NCI-H774 (cell line): ENCODE data around the gene HCRTR2.
"Not testable (repeated sequence)": the region's sequence is repeated elsewhere in the genome, so short reads cannot be mapped to it uniquely, and the experiment has no call there.

ENCODE experiments used
- DNase-seq: peaks from one replicate; lab custom pipeline; 2025; lab: John Stamatoyannopoulos, UW

HCRTR2 gene

GRCh38 chr6:55220961-55221360 lies 46.6 kb downstream of the HCRTR2 start:
- no peak for DNase-seq

DNA sequence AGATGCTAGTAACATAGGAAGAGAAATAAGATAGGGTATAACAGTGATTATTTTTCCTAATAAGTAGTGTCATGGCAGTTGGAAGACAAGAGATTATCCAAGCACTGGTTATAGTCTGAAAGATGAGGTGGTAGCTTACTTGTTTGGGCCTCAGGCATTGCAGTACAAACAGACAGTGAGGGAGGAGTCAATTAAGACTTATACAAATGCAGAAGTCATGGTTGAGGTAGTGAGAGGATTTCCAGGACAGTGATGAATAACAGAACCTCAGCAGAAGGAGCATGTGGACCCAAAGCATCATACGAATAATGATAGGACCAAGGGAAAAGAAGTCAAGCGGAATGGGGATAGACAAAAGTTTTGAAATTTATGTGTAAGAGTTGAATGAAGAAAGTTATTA lies 53.5 kb downstream of the HCRTR2 start:
- DNase-seq: no peak

DNA sequence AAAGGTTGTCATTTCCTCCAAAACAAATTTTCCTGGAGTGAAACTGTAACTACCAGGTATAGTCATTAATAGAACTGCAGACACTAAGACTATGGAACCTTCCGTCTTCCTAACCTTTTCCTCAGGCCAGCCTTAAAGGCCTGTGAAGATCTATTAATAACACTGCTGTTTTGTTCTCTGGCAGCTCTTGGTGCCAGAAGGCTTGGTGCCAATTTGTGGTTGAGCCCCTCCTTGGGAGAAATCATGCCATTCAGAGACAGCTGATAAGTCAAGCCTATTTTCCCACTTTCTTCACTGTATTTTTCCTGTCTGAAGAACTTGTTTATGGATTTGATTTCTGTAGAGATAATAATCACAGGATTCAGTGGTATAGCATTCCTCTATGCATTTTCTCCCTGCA lies 64.8 kb downstream of the HCRTR2 start:
- DNase-seq: no peak

DNA sequence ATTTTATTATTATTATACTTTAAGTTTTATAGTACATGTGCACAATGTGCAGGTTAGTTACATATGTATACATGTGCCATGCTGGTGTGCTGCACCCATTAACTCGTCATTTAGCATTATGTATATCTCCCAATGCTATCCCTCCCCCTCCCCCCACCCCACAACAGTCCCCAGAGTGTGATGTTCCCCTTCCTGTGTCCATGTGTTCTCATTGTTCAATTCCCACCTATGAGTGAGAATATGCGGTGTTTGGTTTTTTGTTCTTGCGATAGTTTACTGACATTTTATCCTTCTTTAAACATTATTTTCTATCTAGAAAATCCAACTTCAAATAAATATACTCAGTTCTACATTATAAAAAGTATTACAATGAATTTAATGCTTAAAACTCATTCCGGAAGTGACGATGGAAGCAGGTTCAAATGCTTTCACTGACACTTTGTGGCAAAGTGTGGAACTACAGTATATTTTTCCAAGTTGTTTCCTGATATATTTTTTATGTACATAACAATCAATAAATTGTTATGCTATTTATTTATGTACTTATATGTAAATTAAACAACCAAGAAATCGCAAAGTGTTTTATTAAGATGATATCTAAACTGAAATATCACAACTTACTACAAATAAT lies 66.8 kb downstream of the HCRTR2 start:
- DNase-seq: not testable (repeated sequence)

GRCh38 chr6:55250400-55250799 lies 76.1 kb downstream of the HCRTR2 start:
- no peak for DNase-seq

DNA sequence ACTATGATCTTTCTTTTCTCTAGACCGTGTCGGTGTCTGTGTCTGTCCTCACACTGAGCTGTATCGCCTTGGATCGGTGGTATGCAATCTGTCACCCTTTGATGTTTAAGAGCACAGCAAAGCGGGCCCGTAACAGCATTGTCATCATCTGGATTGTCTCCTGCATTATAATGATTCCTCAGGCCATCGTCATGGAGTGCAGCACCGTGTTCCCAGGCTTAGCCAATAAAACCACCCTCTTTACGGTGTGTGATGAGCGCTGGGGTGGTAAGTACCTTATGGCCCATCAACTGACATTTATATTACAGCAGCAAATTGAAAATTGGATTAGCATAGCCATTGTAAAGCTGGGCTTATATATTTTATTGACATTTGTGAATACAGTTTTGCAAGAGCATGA lies 80.8 kb downstream of the HCRTR2 start:
- DNase-seq: no peak

DNA sequence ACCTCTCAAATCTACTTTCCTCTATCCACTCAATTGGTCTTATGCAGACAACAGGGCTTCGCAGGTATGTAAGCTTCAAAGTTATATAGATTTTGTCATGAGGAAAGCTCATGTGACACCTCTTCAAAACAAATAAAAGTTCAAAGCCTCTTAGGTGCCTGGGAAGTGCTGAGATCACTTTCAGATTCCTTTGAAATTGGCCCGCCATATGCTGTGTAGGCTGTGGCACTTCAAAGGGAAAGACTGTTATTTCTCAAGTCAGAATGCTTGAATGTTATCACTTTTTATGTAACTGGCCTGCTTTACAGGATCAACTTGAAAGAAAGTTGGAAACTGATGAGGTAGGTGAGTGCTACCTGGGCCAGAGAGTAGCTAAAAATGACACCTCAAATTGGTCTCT lies 85.9 kb downstream of the HCRTR2 start:
- DNase-seq: no peak

DNA sequence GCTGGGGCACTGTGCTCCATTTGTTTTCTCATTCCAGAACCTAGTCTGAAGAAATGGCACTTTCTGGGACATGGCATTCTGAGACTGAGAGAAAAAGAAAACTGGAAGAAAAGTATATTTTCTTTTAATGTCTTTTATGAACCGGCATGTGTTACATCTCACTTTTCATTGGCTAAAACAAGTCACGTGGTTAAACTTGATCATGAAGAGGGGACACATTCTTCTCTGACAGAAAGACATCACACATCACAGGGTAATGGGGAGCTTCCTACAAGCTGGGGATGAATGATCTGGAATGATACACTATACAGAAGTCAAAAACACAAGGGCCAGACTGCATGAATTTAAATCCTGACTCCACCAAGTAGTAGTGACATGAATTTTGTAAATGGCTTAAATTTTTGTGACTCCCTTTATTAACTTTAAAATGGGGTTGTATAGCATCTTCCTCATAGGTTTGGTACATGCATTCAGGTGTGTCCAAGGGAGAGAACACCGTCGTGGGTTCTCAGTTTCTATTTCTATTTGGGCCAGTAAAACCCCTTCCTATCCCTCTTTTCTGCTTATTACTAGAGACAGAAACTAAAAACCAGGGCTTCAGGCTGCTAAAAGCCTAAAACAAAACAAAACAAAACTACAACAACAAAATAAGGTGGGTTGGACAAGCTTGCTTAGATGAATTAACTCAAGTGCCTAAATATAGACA lies 91.2 kb downstream of the HCRTR2 start:
- no peak for DNase-seq

DNA sequence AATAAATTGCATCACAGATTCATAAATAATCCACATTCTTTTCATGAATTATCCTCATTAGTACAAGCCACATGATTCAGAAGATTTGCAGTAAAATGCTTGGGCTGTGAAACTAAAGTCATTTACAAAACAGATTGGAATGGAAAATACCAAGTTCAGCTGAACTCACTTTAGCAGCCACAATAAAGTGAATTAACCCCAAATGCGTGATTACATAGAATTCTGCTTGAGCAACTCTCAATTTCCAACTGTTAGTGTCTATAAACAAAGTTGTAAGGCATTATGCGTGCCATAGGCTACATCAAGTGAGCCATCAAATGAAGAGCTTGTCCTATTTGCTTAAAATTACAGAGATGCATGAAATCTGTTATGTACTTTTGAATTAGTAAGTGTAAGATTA lies 92.6 kb downstream of the HCRTR2 start:
- DNase-seq: no peak

GRCh38 chr6:55276745-55277530 lies 102.6 kb downstream of the HCRTR2 start:
- peak; percentile 48 for DNase-seq

DNA sequence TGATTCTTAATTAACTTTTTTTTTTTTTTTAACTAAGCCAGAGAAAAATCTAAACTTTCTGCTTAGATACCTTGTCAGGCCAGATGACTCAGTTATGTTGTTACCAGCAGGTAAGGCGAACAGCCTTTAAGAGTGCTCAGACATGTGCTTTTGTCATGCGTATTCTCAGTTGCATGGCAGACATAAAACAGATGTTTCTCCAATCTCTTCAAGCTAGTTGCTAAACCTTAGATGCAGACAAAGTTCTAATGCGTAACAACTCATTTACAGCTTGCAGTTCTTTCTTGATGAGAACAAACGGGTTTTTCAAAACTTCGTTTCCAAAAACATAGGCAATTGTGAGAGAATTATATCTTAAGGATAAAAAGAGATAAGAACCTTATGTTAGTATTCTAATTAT lies 103.3 kb downstream of the HCRTR2 start:
- DNase-seq: no peak

GRCh38 chr6:55281215-55281614 lies 106.9 kb downstream of the HCRTR2 start:
- no peak for DNase-seq

DNA sequence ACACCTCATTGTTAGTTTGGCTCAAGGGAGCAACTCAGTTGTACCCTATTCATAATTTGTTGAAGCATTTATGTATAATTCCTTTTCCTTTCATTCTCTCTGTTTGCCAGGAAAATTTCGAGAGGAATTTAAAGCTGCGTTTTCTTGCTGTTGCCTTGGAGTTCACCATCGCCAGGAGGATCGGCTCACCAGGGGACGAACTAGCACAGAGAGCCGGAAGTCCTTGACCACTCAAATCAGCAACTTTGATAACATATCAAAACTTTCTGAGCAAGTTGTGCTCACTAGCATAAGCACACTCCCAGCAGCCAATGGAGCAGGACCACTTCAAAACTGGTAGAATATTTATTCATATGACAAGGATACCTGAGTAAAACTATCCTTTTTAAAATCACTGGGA lies 107.8 kb downstream of the HCRTR2 start:
- DNase-seq: no peak

- no peak for DNase-seq
Observed at GRCh38 chr6:55286824-55287223, 112.5 kb downstream of the HCRTR2 start.

DNA sequence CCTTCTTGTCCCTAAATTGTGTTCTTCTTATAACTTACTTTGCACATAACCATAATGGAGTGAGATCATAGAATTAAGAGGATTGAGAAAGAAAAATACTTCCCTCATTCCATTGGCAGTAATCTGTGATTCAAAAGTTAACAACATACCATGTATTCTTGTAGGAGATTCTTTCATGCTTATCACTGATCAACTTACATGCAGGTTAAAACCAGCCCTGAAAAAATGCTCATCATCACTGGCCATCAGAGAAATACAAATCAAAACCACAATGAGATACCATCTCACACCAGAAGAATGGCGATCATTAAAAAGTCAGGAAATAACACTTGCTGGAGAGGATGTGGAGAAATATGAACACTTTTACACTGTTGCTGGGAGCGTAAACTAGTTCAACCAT lies 116.4 kb downstream of the HCRTR2 start:
- DNase-seq: no peak

GRCh38 chr6:55293116-55293515 lies 118.8 kb downstream of the HCRTR2 start:
- DNase-seq: no peak

- DNase-seq: not testable (repeated sequence)
Observed at GRCh38 chr6:55297214-55297613, 122.9 kb downstream of the HCRTR2 start.

DNA sequence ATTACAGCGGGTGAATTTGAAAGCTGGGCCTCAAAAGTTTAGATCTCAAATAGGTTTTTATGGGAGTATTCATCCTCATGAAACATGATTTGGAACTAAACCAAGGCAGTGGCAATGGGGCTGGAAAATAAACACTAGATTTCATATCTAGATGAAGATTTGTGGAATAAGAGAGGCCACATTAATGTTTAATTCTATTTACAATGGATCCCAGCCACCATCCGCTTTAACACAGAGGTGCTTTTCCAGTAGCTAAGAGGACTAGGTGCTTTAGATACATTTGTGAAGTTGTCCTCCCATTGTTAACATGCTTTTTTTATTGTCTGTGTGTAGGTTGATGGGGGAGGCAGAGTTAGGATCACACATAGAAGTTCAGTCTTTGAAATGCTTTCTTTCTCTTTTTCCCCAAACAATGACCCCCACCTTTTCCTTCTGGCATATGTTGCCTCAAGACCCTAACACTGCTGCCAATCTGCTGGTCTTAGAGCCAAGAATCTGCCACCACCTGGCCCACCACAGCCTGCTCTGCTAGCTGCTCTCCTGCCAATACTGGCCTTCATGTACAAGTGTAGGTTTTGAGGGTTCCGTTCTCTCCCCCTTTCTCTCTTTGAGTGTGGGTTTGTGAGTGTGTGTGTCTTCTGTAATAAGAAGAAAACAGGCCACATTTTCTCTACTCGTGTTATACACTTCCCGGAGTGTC lies 125.1 kb downstream of the HCRTR2 start:
- DNase-seq: no peak

DNA sequence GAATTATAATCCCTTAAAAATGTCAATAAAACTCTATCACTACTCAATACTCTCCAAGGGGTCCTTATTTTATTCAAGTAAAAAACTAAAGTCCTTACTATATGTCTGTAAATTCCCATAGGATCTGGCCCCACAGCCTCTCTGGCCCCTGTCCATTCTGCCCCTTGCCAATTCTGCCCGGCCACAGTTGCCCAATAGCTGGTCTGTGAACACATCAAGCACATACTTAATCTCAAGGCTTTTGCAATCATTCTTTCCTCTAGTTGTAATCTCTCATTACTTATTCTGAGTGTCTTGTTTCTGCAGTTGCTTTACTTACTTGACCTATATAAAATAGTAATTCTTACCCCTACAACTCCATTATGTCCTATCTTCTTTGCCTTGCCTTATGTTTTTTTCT lies 130.4 kb downstream of the HCRTR2 start:
- no peak for DNase-seq

- DNase-seq: no peak
Observed at GRCh38 chr6:55319961-55320695, 145.8 kb downstream of the HCRTR2 start.

- DNase-seq: no peak
Observed at GRCh38 chr6:55320696-55321086, 146.4 kb downstream of the HCRTR2 start.

DNA sequence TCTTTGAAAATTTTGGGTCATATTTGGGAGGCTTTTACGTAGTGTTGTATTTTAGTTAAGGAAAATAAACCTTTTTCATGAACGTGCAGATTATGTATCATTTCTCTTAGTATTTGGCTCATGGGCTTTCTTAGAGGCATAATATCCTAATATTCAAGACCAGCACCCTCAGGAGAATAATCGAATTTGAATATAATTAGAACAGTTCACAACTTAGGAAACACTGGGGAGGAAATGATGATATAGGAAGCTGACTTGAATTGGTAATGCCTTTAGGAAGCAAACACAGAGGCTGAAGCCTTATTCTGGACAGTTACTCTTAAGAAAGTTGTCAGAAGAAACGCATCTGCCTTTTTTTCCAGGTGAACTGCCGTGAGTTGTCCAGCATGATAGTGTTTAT lies 152.9 kb downstream of the HCRTR2 start, which contains the start of gene GFRAL:
GFRAL (plus strand) TSS at position 301 of the 400 bp plus-strand sequence; CDS start at position 387, 86 bp downstream.
- DNase-seq: no peak
